ENCODE results near the gene ATXN2. TPM values are rescaled to one million over a fixed set of nuclear protein-coding genes. Genes with fewer than 3 reads are reported as not detected.
"Not testable (repeated sequence)": the region's sequence is repeated elsewhere in the genome, so short reads cannot be mapped to it uniquely, and the experiment has no call there.

Gene ATXN2
- polyA plus RNA-seq, 1 donor = 50.2 TPM

GRCh38 chr12:111404362-111405148, 194.6 kb downstream of the ATXN2 start:
- DNase-seq (ENCODE audit: low read depth) = no peak

GRCh38 chr12:111402490-111402824, 196.7 kb downstream of the ATXN2 start:
- DNase-seq (ENCODE audit: low read depth) = not testable (repeated sequence)

Other genes with a start within 250 kb of the ATXN2 start
- 8.1 TPM for gene PHETA1, start 230.2 kb downstream of the ATXN2 start, polyA plus RNA-seq (ENCODE audit: insufficient read length)
- gene SH2B3, start 193.4 kb downstream of the ATXN2 start, polyA plus RNA-seq (ENCODE audit: insufficient read length) = 12.9 TPM
- 12.2 TPM for gene BRAP, start 86.6 kb upstream of the ATXN2 start, polyA plus RNA-seq (ENCODE audit: insufficient read length)
- 17.7 TPM for gene ACAD10, start 86.7 kb upstream of the ATXN2 start, polyA plus RNA-seq (ENCODE audit: insufficient read length)
- gene ALDH2, start 167.6 kb upstream of the ATXN2 start, polyA plus RNA-seq (ENCODE audit: insufficient read length) = 25.8 TPM
- gene MAPKAPK5, start 242.9 kb upstream of the ATXN2 start, polyA plus RNA-seq (ENCODE audit: insufficient read length) = 32.1 TPM

Measured in forelimb muscle (tissue), 1 donor.